Progenitor cell of endocrine pancreas (in vitro differentiated cells): Measurements from ENCODE around the gene GABBR2. TPM values are rescaled to one million over a fixed set of nuclear protein-coding genes. Genes with fewer than 3 reads are reported as not detected.

Source experiments
- DNase-seq: peaks from one replicate; pipeline ENCODE4 v3.0.0; 2021; ENCODE audit warnings: low spot score; ENCODE audit not compliant: unreplicated experiment
- H3K27ac Mint-ChIP-seq: 2 replicates; pipeline ENCODE4 v1.8.0; 2021; ENCODE audit warnings: mild to moderate bottlenecking, moderate library complexity, mixed read lengths
- H3K27me3 Mint-ChIP-seq: 2 replicates; pipeline ENCODE4 v1.8.0; 2021; ENCODE audit warnings: mixed read lengths
- H3K36me3 Mint-ChIP-seq: 2 replicates; pipeline ENCODE4 v1.8.0; 2022; ENCODE audit warnings: mixed read lengths; ENCODE audit not compliant: insufficient read depth
- H3K4me1 Mint-ChIP-seq: 2 replicates; pipeline ENCODE4 v1.8.0; 2021; ENCODE audit warnings: low read depth, mixed read lengths
- H3K4me3 Mint-ChIP-seq: 2 replicates; pipeline ENCODE4 v1.8.0; 2021; ENCODE audit warnings: low read depth, mild to moderate bottlenecking, moderate library complexity, mixed read lengths
- H3K9me3 Mint-ChIP-seq: 2 replicates; pipeline ENCODE4 v1.8.0; 2021; ENCODE audit warnings: low read depth, mixed read lengths
- CTCF ChIP-seq: fragments of 200-600 bp; sonication (generic); IDR thresholded peaks from one replicate; pipeline ENCODE4 v1.5.0; 2021; ENCODE audit warnings: antibody characterized with exemption, mild to moderate bottlenecking; ENCODE audit not compliant: unreplicated experiment
- total RNA-seq: library from RNA; stranded (reverse); gene quantifications from 2 replicates; pipeline ENCODE4 v1.2.1, GENCODE V29; 2021

GABBR2 gene
- total RNA-seq, 1 donor from 2014 or later, result 0.84 TPM

- H3K4me3 Mint-ChIP-seq, result no peak overlapping the region
- TF ChIP-seq CTCF, result no peak
- H3K9me3 Mint-ChIP-seq, result no peaks in the 10 kb centered on the region
- H3K27ac Mint-ChIP-seq, result no peak overlapping the region
- H3K36me3 Mint-ChIP-seq, result no peaks in the 10 kb centered on the region
- DNase-seq, result no peak
- H3K4me1 Mint-ChIP-seq, result no peaks in the 10 kb centered on the region
- peaks cover 54% of the 10 kb centered on the region for H3K27me3 Mint-ChIP-seq
Measured at GRCh38 chr9:98720402-98720801, 11.7 kb upstream of the GABBR2 start.

GRCh38 chr9:98719055-98719454 is 10.3 kb upstream of the GABBR2 start:
- no peaks in the 10 kb centered on the region for H3K4me1 Mint-ChIP-seq
- H3K27ac Mint-ChIP-seq, result no peak overlapping the region
- H3K36me3 Mint-ChIP-seq, result no peaks in the 10 kb centered on the region
- DNase-seq, result no peak
- H3K4me3 Mint-ChIP-seq, result no peak overlapping the region
- no peak for TF ChIP-seq CTCF
- peaks cover 53% of the 10 kb centered on the region for H3K27me3 Mint-ChIP-seq
- H3K9me3 Mint-ChIP-seq, result no peaks in the 10 kb centered on the region

- H3K4me3 Mint-ChIP-seq, result no peak overlapping the region
- no peak for DNase-seq
- no peaks in the 10 kb centered on the region for H3K9me3 Mint-ChIP-seq
- H3K4me1 Mint-ChIP-seq, result no peaks in the 10 kb centered on the region
- H3K36me3 Mint-ChIP-seq, result no peaks in the 10 kb centered on the region
- TF ChIP-seq CTCF, result no peak
- no peak overlapping the region for H3K27ac Mint-ChIP-seq
- peaks cover 70% of the 10 kb centered on the region for H3K27me3 Mint-ChIP-seq
Measured at GRCh38 chr9:98714833-98715232, 6.1 kb upstream of the GABBR2 start.

GRCh38 chr9:98712987-98713386 is 4.3 kb upstream of the GABBR2 start:
- peaks cover 77% of the 10 kb centered on the region for H3K27me3 Mint-ChIP-seq
- no peaks in the 10 kb centered on the region for H3K36me3 Mint-ChIP-seq
- no peak overlapping the region for H3K27ac Mint-ChIP-seq
- no peak for TF ChIP-seq CTCF
- DNase-seq, result no peak
- no peaks in the 10 kb centered on the region for H3K4me1 Mint-ChIP-seq
- no peaks in the 10 kb centered on the region for H3K9me3 Mint-ChIP-seq
- no peak overlapping the region for H3K4me3 Mint-ChIP-seq

- no peak for TF ChIP-seq CTCF
- DNase-seq, result no peak
- Mint-ChIP-seq H3K36me3 (no peaks in the 10 kb centered on the region), H3K4me3 (peak overlapping the region; percentile 50), H3K27me3 (peaks cover 74% of the 10 kb centered on the region), H3K4me1 (peaks cover 2% of the 10 kb centered on the region), H3K9me3 (no peaks in the 10 kb centered on the region), H3K27ac (no peak overlapping the region)
Measured at GRCh38 chr9:98709968-98710965, 1.5 kb upstream of the GABBR2 start.
